NCI-H510A treated with DMSO at 0.1 percent for 48 hours (cell line): ENCODE measurements around the gene EPM2AIP1.
"Not testable (repeated sequence)": the region's sequence is repeated elsewhere in the genome, so short reads cannot be mapped to it uniquely, and the experiment has no call there.

Source experiments
- DNase-seq: peaks from one replicate; lab custom pipeline; 2025; lab: John Stamatoyannopoulos, UW

The EPM2AIP1 gene

DNA sequence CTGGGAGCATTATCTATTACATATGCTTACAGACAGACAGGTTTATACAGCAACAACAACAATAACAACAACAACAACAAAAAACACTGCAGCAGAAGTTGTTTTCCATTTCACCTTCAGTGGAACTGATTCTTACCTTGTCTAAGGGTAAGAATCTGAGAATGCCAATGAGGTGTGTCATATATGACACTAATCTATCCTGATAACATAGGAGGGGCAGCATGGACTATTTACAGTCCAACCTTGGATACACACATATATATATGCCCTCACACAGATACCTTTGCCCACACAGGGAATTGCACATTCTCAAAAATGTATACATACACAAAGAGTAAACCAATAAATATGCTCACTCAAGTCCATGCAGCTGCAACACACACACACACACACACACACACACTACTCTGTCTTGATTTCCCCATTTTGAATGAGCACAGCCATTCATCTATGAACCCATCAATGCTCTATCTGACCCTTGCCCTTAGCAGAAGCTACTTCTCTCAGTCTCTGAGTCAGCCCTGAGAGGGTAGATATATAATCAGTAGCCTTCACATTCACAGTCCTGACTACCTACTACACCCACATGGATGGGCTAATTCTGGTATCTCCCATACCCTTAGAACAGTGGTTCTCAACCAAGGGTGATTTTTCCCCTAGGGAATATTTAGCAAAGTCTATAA, 38.3 kb downstream of the EPM2AIP1 start:
- DNase-seq, result no peak

GRCh38 chr3:36947814-36948213, 45.1 kb downstream of the EPM2AIP1 start:
- not testable (repeated sequence) for DNase-seq

DNA sequence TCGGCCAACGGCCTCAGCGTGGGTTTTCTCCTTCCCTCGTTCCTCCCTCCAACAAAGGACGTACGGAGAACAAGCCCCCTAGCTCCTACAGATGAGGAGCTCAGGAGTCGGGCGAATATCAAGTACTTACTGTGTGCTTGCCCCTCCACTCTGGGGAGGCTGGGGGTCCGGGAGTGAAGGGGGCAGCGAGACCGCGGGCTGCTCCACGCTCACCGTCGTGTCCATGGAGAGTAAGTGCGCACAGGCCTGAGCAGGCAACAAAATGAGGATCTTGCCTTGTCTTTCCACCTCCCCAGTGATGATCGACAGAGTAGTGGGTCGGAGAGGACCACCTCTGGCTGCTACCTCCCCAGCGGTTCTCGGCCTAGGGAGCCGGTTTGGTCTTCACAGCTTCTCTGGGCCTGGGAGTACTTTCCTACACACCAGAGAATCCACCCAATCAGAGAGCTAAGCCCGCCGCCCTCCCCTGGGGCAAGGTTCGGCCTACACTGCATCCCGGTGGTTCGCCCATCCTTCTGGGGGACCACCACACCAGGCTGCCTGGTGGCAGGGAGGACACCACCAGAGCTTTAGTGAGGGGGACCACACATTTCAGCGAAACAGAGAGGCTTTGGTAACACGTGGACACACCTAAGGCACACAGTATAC, 47.5 kb downstream of the EPM2AIP1 start:
- DNase-seq, result no peak

GRCh38 chr3:36944641-36945270, 48.2 kb downstream of the EPM2AIP1 start, which contains the start of gene TRANK1:
TRANK1 (minus strand) TSS chr3:36945054; CDS start chr3:36944809, 245 bp downstream.
- peak; percentile 61 for DNase-seq

DNA sequence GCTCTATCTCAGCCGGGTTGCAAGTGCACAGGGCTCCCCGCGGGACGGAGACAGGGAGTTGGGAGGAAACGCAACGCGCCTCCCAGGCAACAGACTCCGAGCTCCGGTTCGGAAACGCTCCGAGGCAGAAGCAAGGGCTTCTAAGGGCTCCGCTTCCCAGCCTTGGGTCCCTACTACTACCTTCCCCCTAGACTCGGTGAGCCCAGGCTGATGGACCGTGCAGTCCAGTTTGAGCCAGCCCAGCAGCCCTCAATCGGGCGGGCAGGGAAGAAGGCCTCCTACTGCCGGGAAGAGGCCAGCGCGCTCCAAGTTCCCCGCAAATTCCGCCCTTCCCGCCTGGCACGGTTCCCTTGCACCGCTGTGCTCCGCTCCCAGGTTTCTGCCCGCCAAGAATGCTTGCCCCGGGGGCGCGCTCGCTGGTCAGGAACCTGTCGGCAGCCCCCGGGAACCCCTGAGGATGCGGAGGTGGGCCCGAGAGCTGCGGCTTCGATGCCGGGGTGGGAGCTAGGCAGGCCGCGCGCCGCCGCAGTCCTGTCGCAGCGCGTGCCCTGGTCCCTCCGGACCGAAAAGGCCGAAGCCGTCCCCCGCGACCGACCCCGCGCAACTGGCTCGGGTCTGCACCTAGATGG, 48.8 kb downstream of the EPM2AIP1 start:
- peak; percentile 23 for DNase-seq

DNA sequence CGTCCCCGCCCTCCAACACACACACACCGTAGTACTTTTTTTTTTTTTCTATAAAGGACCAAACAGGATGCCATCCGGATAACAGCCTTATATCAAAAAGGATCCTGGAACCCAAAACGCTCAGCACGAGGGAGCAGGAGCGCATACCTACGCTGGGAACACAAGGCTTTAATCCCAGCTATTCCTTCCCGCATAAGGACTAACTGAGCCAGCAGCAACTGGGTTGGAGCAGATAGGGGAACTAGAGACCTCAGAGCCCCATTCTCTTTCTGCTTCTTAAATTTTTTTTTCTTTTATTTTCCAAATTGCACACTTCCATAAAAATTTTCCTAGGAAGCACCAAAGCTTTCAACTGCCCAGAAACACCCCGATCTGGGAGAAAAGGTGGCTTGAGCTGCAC, 49.3 kb downstream of the EPM2AIP1 start:
- DNase-seq, result no peak

DNA sequence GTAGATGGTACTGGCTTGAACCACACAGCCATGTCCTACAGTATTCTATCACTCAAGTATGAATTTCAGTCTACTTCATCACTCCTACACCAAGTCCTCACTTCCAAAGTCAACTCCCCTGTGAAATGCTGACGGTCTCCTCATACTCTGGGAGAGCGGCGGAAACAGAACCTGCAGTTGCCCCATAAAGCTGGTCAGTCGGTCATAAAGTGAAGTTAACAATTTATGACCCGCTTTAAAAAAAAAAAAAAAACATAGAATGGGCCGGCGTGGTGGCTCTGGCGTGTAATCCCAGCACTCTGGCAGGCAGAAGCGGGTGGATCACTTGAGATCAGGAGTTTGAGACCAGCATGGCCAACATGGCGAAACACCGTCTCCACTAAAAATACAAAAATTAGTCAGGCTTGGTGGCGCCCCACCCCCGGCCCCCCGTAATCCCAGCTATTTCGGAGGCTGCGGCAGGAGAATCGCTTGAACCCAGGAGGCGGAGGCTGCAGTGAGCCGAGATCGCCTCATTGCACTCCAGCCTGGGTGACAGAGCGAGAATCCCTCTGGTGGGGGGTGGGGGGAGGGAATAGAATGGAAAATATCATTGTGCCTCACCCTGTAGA, 50.2 kb downstream of the EPM2AIP1 start:
- DNase-seq, result no peak

- DNase-seq, result no peak
Measured at GRCh38 chr3:36941658-36942057, 51.3 kb downstream of the EPM2AIP1 start.

DNA sequence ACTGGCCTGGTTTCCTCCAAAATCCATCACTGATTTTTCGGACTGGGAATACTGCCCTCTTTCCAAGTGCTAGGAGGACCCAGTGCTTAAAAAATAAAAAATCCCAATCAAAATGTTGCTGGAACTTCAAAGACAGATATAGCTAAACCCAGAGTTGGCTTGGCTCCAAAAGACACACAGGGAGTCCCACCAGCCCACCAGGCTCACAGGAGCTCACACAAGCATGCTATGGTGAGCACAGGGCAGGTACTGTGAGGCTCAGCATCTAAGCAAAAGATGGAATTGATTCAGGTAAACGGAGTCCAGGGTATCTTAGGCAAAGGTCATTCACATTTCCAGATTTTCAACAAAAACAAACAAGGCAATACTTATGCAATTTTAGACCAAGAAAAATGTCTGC, 51.8 kb downstream of the EPM2AIP1 start:
- no peak for DNase-seq

DNA sequence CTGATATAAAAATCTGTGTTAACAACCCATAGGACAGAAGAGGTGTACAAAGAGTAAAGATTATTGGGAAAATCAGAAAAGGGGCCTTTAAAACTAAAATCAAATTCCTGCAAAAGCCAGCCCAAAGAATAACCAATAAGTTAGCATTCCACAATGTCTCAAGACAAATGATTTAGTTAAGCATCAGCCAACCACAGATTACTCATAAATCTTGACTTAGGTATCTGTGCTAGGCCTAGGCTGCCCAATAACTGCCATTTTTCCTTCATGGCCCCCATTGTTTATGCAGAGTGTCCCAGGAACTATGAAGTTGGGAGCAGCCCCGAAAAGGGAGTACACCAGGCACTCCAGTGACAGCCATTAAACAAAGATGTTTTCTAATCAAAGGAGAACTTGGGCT, 55.4 kb downstream of the EPM2AIP1 start:
- no peak for DNase-seq
